Body of pancreas (tissue), 4 donors: ENCODE measurements around the gene MEDAG.

Experiments
- POLR2A ChIP-seq, 3 donors: fragments of 450-650 bp; IDR thresholded peaks; one replicate each; pipeline ENCODE4 v1.6.1; 2016; ENCODE audit warnings: antibody characterized with exemption in 3 of 3, mild to moderate bottlenecking in 2 of 3
- TF ChIP-seq, protein P1 (sequence below), 7 experiments: fragments of 450-650 bp in 4 of 7; fragments of 200-600 bp in 3 of 7; sonication (generic) in 3 of 7; IDR thresholded peaks; one replicate each; pipeline ENCODE4 v1.5.1; 2016 to 2019; ENCODE audit warnings: antibody characterized with exemption in 7 of 7

DNA sequence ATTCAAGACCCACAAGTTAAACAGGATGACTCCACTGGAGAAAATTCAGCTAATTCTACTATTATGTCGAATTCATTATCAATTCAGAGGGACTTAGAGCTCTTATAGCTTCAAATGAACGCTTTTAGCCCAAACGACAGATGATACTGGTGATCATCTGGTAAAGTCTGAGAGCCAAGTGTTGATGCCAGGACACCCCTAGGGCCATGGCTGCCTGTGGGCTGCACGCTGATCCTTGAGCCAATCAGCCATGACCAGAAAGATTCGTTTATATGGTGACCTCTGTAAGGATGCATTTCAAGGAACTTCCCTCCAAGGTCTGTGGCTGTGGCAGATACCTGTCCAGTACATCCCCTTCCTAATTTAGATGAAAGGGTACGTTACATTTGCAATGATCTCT is 10.9 kb downstream of the MEDAG start:
- TF ChIP-seq, protein P1, sequence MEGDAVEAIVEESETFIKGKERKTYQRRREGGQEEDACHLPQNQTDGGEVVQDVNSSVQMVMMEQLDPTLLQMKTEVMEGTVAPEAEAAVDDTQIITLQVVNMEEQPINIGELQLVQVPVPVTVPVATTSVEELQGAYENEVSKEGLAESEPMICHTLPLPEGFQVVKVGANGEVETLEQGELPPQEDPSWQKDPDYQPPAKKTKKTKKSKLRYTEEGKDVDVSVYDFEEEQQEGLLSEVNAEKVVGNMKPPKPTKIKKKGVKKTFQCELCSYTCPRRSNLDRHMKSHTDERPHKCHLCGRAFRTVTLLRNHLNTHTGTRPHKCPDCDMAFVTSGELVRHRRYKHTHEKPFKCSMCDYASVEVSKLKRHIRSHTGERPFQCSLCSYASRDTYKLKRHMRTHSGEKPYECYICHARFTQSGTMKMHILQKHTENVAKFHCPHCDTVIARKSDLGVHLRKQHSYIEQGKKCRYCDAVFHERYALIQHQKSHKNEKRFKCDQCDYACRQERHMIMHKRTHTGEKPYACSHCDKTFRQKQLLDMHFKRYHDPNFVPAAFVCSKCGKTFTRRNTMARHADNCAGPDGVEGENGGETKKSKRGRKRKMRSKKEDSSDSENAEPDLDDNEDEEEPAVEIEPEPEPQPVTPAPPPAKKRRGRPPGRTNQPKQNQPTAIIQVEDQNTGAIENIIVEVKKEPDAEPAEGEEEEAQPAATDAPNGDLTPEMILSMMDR (IDR thresholded peaks at IDR 0.05) = no peak
- no peak for TF ChIP-seq POLR2A (IDR thresholded peaks at IDR 0.05)
